Endodermal cell (in vitro differentiated cells): Measurements from ENCODE around the gene MEGF11. TPM values are rescaled to one million over a fixed set of nuclear protein-coding genes. Genes with fewer than 3 reads are reported as not detected.

ENCODE experiments used
- DNase-seq: peaks from one replicate; pipeline ENCODE4 v3.0.0-alpha.2; 2017
- H3K27ac ChIP-seq: 2 replicates; pipeline ENCODE4 v1.5.1; 2013; ENCODE audit warnings: mild to moderate bottlenecking, low read depth, low read length, moderate library complexity
- H3K27me3 ChIP-seq: 2 replicates; pipeline ENCODE4 v1.6.1; 2013; ENCODE audit warnings: mild to moderate bottlenecking, low read length, moderate library complexity; ENCODE audit not compliant: insufficient read depth, control insufficient read depth, poor library complexity, severe bottlenecking
- H3K36me3 ChIP-seq: 2 replicates; pipeline ENCODE4 v1.7.0; 2013; ENCODE audit warnings: mild to moderate bottlenecking, low read length, moderate library complexity; ENCODE audit not compliant: control insufficient read depth, insufficient read depth
- H3K4me1 ChIP-seq: one replicate; pipeline ENCODE4 v1.7.0; 2013; ENCODE audit warnings: low read length; ENCODE audit not compliant: control insufficient read depth, insufficient read depth
- H3K4me3 ChIP-seq: 2 replicates; pipeline ENCODE4 v1.5.1; 2013; ENCODE audit warnings: mild to moderate bottlenecking, low read length, moderate library complexity
- H3K9ac ChIP-seq: 2 replicates; pipeline ENCODE4 v1.6.1; 2013; ENCODE audit warnings: mild to moderate bottlenecking, low read length, moderate library complexity; ENCODE audit not compliant: poor library complexity, severe bottlenecking; ENCODE audit errors: extremely low read depth
- H3K9me3 ChIP-seq: 2 replicates; pipeline ENCODE4 v1.6.1; 2013; ENCODE audit warnings: mild to moderate bottlenecking, low read length, moderate library complexity; ENCODE audit not compliant: control insufficient read depth
- H3K27ac Mint-ChIP-seq: 2 replicates; pipeline ENCODE4 v1.8.0; 2020; ENCODE audit warnings: mixed read lengths
- H3K27me3 Mint-ChIP-seq: 2 replicates; pipeline ENCODE4 v1.8.0; 2021; ENCODE audit warnings: mild to moderate bottlenecking, mixed read lengths; ENCODE audit not compliant: insufficient read depth
- H3K36me3 Mint-ChIP-seq: 2 replicates; pipeline ENCODE4 v1.8.0; 2020; ENCODE audit warnings: low read depth, mixed read lengths
- H3K4me1 Mint-ChIP-seq: 2 replicates; pipeline ENCODE4 v1.8.0; 2020; ENCODE audit warnings: mixed read lengths
- H3K4me3 Mint-ChIP-seq: 2 replicates; pipeline ENCODE4 v1.8.0; 2020; ENCODE audit warnings: mild to moderate bottlenecking, moderate library complexity, mixed read lengths
- H3K9me3 Mint-ChIP-seq: 2 replicates; pipeline ENCODE4 v1.8.0; 2020; ENCODE audit warnings: mild to moderate bottlenecking, mixed read lengths
- CTCF ChIP-seq: fragments of 200-600 bp; sonication (generic); conservative IDR thresholded peaks from 2 replicates; pipeline ENCODE4 v1.5.0; 2021; ENCODE audit warnings: antibody characterized with exemption, mild to moderate bottlenecking
- WGBS, 2 experiments: methylation state at CpG; one replicate each; pipeline versions ENCODE4 v1.1.5 to v1.1.7; 2013; ENCODE audit warnings: missing lambda C conversion rate in 2 of 2, mixed read lengths in 1 of 2; ENCODE audit not compliant: insufficient coverage in 1 of 2, insufficient read length in 1 of 2; 5-methylcytosine and 5-hydroxymethylcytosine counted together
- total RNA-seq, 2 donors: library from RNA; stranded (reverse); fragmentation: NEBNext Ultra II Directional in 1 of 2; extraction: Animal tissue kit (Norgen Biotek cat#: 25700) in 1 of 2; gene quantifications; 2 replicates in 1 of 2; 3 replicates in 1 of 2; pipeline ENCODE4 v1.2.1, GENCODE V29; 2021

MEGF11 gene
- total RNA-seq, 2 donors from 2014 or later = 0.73 to 1.2 TPM

GRCh38 chr15:66212563-66212921, 41.0 kb downstream of the MEGF11 start:
- H3K27me3 Mint-ChIP-seq = peaks cover 2% of the 10 kb centered on the region
- TF ChIP-seq CTCF = no peak
- 92% methylated on average over 4 to 5 of the region's 5 CpGs for WGBS, 2 experiments
- Histone ChIP-seq H3K4me3 (no peak overlapping the region), H3K27ac (no peak overlapping the region), H3K36me3 (no peaks in the 10 kb centered on the region), H3K9ac (no peak overlapping the region), H3K9me3 (no peaks in the 10 kb centered on the region), H3K4me1 (no peaks in the 10 kb centered on the region), H3K27me3 (no peaks in the 10 kb centered on the region)
- DNase-seq = no peak
- H3K4me1 Mint-ChIP-seq = no peaks in the 10 kb centered on the region
- H3K27ac Mint-ChIP-seq = no peak overlapping the region
- no peaks in the 10 kb centered on the region for H3K9me3 Mint-ChIP-seq
- no peak overlapping the region for H3K4me3 Mint-ChIP-seq
- no peaks in the 10 kb centered on the region for H3K36me3 Mint-ChIP-seq

GRCh38 chr15:66211670-66212562, 41.6 kb downstream of the MEGF11 start:
- H3K4me1 Mint-ChIP-seq = no peaks in the 10 kb centered on the region
- Histone ChIP-seq H3K36me3 (no peaks in the 10 kb centered on the region), H3K9ac (no peak overlapping the region), H3K27ac (no peak overlapping the region), H3K9me3 (no peaks in the 10 kb centered on the region), H3K4me1 (no peaks in the 10 kb centered on the region), H3K27me3 (no peaks in the 10 kb centered on the region), H3K4me3 (no peak overlapping the region)
- no peaks in the 10 kb centered on the region for H3K36me3 Mint-ChIP-seq
- peaks cover 2% of the 10 kb centered on the region for H3K27me3 Mint-ChIP-seq
- TF ChIP-seq CTCF = no peak
- H3K9me3 Mint-ChIP-seq = no peaks in the 10 kb centered on the region
- DNase-seq = peak; percentile 61
- no peak overlapping the region for H3K4me3 Mint-ChIP-seq
- 87 to 89% methylated on average over 1 to 11 of the region's 11 CpGs for WGBS, 2 experiments
- H3K27ac Mint-ChIP-seq = no peak overlapping the region

GRCh38 chr15:66210684-66211083, 42.9 kb downstream of the MEGF11 start:
- Histone ChIP-seq H3K4me3 (no peak overlapping the region), H3K27ac (no peak overlapping the region), H3K9ac (no peak overlapping the region), H3K36me3 (no peaks in the 10 kb centered on the region), H3K9me3 (no peaks in the 10 kb centered on the region), H3K27me3 (no peaks in the 10 kb centered on the region), H3K4me1 (no peaks in the 10 kb centered on the region)
- Mint-ChIP-seq H3K4me1 (no peaks in the 10 kb centered on the region), H3K27me3 (peaks cover 2% of the 10 kb centered on the region), H3K9me3 (no peaks in the 10 kb centered on the region), H3K4me3 (no peak overlapping the region), H3K36me3 (no peaks in the 10 kb centered on the region), H3K27ac (no peak overlapping the region)
- 93 to 97% methylated on average over 3 to 4 of the region's 4 CpGs for WGBS, 2 experiments
- no peak for DNase-seq
- no peak for TF ChIP-seq CTCF
